ENCODE results near the gene PALM. TPM values are rescaled to one million over a fixed set of nuclear protein-coding genes. Genes with fewer than 3 reads are reported as not detected.

The PALM gene
- total RNA-seq, 1 donor from 2014 or later, result 42.0 TPM

- TF ChIP-seq CTCF (IDR thresholded peaks at IDR 0.05; ENCODE audit: unreplicated experiment), result no peak
- no peaks in the 10 kb centered on the region for H3K4me1 Mint-ChIP-seq (ENCODE audit: unreplicated experiment)
- H3K4me3 Mint-ChIP-seq (ENCODE audit: unreplicated experiment), result no peak overlapping the region
- peaks cover 13% of the 10 kb centered on the region for H3K36me3 Mint-ChIP-seq (ENCODE audit: low read depth, unreplicated experiment)
- peaks cover 10% of the 10 kb centered on the region for H3K9me3 Mint-ChIP-seq (ENCODE audit: unreplicated experiment)
- no peak overlapping the region for H3K27ac Mint-ChIP-seq (ENCODE audit: unreplicated experiment)
- peaks cover 3% of the 10 kb centered on the region for H3K27me3 Mint-ChIP-seq (ENCODE audit: unreplicated experiment)
- no peak for DNase-seq (ENCODE audit: low spot score)
Observed at GRCh38 chr19:756236-756635, 47.5 kb downstream of the PALM start.

- H3K27me3 Mint-ChIP-seq (ENCODE audit: unreplicated experiment), result peaks cover 3% of the 10 kb centered on the region
- H3K9me3 Mint-ChIP-seq (ENCODE audit: unreplicated experiment), result peaks cover 10% of the 10 kb centered on the region
- no peak overlapping the region for H3K4me3 Mint-ChIP-seq (ENCODE audit: unreplicated experiment)
- no peak overlapping the region for H3K27ac Mint-ChIP-seq (ENCODE audit: unreplicated experiment)
- peaks cover 13% of the 10 kb centered on the region for H3K36me3 Mint-ChIP-seq (ENCODE audit: low read depth, unreplicated experiment)
- no peaks in the 10 kb centered on the region for H3K4me1 Mint-ChIP-seq (ENCODE audit: unreplicated experiment)
- no peak for TF ChIP-seq CTCF (IDR thresholded peaks at IDR 0.05; ENCODE audit: unreplicated experiment)
- no peak for DNase-seq (ENCODE audit: low spot score)
Observed at GRCh38 chr19:756821-757688, 48.3 kb downstream of the PALM start.

GRCh38 chr19:757811-758668, 49.3 kb downstream of the PALM start:
- TF ChIP-seq CTCF (IDR thresholded peaks at IDR 0.05; ENCODE audit: unreplicated experiment), result no peak
- Mint-ChIP-seq H3K9me3 (ENCODE audit: unreplicated experiment) (peaks cover 10% of the 10 kb centered on the region), H3K4me1 (ENCODE audit: unreplicated experiment) (no peaks in the 10 kb centered on the region), H3K36me3 (ENCODE audit: low read depth, unreplicated experiment) (peaks cover 13% of the 10 kb centered on the region), H3K4me3 (ENCODE audit: unreplicated experiment) (peak overlapping the region; percentile 47), H3K27me3 (ENCODE audit: unreplicated experiment) (peaks cover 3% of the 10 kb centered on the region), H3K27ac (ENCODE audit: unreplicated experiment) (no peak overlapping the region)
- DNase-seq (ENCODE audit: low spot score), result no peak

GRCh38 chr19:763181-763580, 54.4 kb downstream of the PALM start:
- Mint-ChIP-seq H3K27ac (ENCODE audit: unreplicated experiment) (no peak overlapping the region), H3K27me3 (ENCODE audit: unreplicated experiment) (no peaks in the 10 kb centered on the region), H3K4me3 (ENCODE audit: unreplicated experiment) (no peak overlapping the region), H3K36me3 (ENCODE audit: low read depth, unreplicated experiment) (peaks cover 8% of the 10 kb centered on the region), H3K9me3 (ENCODE audit: unreplicated experiment) (peaks cover 10% of the 10 kb centered on the region), H3K4me1 (ENCODE audit: unreplicated experiment) (no peaks in the 10 kb centered on the region)
- TF ChIP-seq CTCF (IDR thresholded peaks at IDR 0.05; ENCODE audit: unreplicated experiment), result no peak
- no peak for DNase-seq (ENCODE audit: low spot score)

All from endothelial cell (in vitro differentiated cells).